Neural crest cell (in vitro differentiated cells): Measurements from ENCODE around the gene DCTN3. TPM values are rescaled to one million over a fixed set of nuclear protein-coding genes. Genes with fewer than 3 reads are reported as not detected.

Source experiments
- DNase-seq: peaks from one replicate; pipeline ENCODE4 v3.0.0; 2021; ENCODE audit warnings: low read depth, mixed read lengths, low spot score
- H3K27ac Mint-ChIP-seq: one replicate; pipeline ENCODE4 v1.8.0; 2021; ENCODE audit warnings: mild to moderate bottlenecking, mixed read lengths; ENCODE audit not compliant: unreplicated experiment
- H3K27me3 Mint-ChIP-seq: 2 replicates; pipeline ENCODE4 v1.8.0; 2021; ENCODE audit warnings: low read depth, mild to moderate bottlenecking, mixed read lengths
- H3K36me3 Mint-ChIP-seq: 2 replicates; pipeline ENCODE4 v1.8.0; 2021; ENCODE audit warnings: low read depth, mild to moderate bottlenecking, mixed read lengths
- H3K4me1 Mint-ChIP-seq: 2 replicates; pipeline ENCODE4 v1.8.0; 2021; ENCODE audit warnings: mixed read lengths
- H3K4me3 Mint-ChIP-seq: one replicate; pipeline ENCODE4 v1.8.0; 2021; ENCODE audit warnings: mild to moderate bottlenecking, mixed read lengths
- H3K9me3 Mint-ChIP-seq: 2 replicates; pipeline ENCODE4 v1.8.0; 2021; ENCODE audit warnings: mixed read lengths
- total RNA-seq: library from RNA; stranded (reverse); gene quantifications from 2 replicates; pipeline ENCODE4 v1.2.1, GENCODE V29; 2021
- TF ChIP-seq, protein P1 (sequence below): fragments of 200-600 bp; sonication (generic); conservative IDR thresholded peaks from 2 replicates; pipeline ENCODE4 v1.5.0; 2021; ENCODE audit warnings: antibody characterized with exemption, mild to moderate bottlenecking

The DCTN3 gene
- total RNA-seq, 1 donor from 2014 or later: 102 TPM

DNA sequence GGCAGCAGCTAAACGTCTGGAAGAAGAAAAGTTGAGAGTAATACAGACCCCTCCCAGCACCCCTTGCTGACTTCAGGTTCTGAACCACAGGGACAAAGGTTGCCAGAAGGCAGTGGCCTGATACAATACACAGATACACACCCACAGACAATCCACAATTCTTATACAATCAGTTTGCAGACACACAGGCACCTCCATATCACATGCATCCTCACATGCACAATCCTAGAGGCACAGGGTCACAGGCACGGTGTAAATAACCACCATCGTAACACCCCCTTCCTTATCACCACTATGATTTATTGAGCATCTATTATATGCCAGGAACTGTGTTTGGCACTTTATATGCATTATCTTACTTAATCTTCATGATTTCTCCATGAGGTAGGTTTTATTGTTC lies 39.0 kb downstream of the DCTN3 start:
- H3K27ac Mint-ChIP-seq: peak overlapping the region; percentile 100
- H3K36me3 Mint-ChIP-seq: no peaks in the 10 kb centered on the region
- DNase-seq: no peak
- no peaks in the 10 kb centered on the region for H3K9me3 Mint-ChIP-seq
- peaks cover 91% of the 10 kb centered on the region for H3K4me1 Mint-ChIP-seq
- no peaks in the 10 kb centered on the region for H3K27me3 Mint-ChIP-seq
- TF ChIP-seq, protein P1, sequence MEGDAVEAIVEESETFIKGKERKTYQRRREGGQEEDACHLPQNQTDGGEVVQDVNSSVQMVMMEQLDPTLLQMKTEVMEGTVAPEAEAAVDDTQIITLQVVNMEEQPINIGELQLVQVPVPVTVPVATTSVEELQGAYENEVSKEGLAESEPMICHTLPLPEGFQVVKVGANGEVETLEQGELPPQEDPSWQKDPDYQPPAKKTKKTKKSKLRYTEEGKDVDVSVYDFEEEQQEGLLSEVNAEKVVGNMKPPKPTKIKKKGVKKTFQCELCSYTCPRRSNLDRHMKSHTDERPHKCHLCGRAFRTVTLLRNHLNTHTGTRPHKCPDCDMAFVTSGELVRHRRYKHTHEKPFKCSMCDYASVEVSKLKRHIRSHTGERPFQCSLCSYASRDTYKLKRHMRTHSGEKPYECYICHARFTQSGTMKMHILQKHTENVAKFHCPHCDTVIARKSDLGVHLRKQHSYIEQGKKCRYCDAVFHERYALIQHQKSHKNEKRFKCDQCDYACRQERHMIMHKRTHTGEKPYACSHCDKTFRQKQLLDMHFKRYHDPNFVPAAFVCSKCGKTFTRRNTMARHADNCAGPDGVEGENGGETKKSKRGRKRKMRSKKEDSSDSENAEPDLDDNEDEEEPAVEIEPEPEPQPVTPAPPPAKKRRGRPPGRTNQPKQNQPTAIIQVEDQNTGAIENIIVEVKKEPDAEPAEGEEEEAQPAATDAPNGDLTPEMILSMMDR: no peak
- peak overlapping the region; percentile 85 for H3K4me3 Mint-ChIP-seq

DNA sequence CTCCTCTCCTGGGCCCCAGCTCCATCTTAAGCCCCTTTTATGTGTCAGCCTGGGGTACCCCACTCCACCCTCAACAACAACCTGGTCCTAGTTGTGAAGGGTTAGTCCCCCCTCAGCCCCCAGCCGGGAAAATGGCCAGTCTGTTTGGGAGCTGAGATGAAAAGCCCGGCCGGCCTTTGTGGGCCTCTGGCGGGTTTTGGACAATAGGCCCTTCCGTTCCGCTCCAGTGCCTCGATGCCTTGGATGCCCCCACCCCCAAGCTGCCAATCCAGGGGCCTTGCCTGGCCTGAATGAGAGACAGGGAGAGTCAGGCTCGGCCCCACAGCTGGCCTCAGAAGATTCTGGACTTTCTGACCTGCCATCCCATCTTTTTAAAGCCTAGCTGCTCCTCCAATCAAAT lies 39.9 kb downstream of the DCTN3 start:
- DNase-seq: peak; percentile 72
- Mint-ChIP-seq H3K4me3 (peak overlapping the region; percentile 85), H3K27ac (peak overlapping the region; percentile 100), H3K36me3 (no peaks in the 10 kb centered on the region), H3K9me3 (no peaks in the 10 kb centered on the region), H3K27me3 (no peaks in the 10 kb centered on the region), H3K4me1 (peaks cover 90% of the 10 kb centered on the region)
- TF ChIP-seq, protein P1: no peak

DNA sequence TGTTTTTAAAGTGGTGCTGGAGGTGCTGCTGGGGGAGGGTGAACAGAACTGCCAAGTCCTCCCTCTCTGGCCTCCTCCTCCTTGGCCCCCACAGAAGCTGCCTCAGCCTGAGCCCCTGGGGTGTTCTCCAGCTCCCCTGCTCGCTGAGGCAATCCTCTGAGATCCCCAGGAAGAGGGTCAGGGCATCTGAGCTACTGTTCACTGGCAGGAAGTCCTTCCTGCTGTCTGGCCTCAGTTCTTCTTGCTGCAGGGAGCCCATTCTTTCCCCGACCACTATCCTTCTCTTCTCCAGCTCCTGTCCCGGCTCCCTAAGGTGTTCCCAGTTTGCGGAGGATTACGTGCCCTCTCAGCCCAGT lies 40.5 kb downstream of the DCTN3 start:
- Mint-ChIP-seq H3K36me3 (no peaks in the 10 kb centered on the region), H3K9me3 (no peaks in the 10 kb centered on the region), H3K27me3 (no peaks in the 10 kb centered on the region), H3K4me3 (peak overlapping the region; percentile 85), H3K4me1 (peaks cover 90% of the 10 kb centered on the region), H3K27ac (peak overlapping the region; percentile 100)
- TF ChIP-seq, protein P1: no peak
- no peak for DNase-seq

DNA sequence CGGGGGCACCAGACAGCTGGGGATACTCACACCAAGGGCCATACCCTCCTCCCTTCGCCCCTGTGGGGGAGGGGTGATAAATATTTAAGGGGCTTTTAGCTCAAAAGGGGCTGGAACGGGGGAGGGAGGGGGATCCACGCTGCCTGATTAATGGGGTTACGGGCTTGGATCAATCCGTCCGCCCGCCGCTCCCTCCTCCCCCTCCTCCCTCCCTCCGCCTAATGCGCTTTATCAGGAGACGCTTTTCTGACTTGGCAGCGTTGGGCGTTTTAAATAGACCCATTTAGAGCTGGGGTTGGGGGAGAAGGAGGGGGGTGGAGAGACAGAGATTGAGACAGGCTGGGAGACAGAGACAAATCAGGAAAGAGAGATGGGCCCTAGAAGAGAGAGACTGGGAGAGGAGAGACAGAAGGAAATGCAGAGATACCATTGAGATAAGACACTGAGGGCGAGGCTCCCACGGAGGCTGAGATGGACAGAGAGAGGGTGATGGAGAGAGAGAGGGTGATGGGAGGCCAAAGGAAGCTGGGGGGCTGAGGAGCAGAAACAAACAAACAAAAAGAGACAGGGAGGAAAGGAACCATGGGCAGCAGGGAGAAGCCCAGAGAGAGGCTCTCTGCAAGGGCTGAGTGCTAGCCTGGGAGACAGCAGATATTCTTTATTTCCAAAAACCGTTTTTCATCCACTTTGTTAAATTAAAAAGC lies 41.0 kb downstream of the DCTN3 start:
- H3K27ac Mint-ChIP-seq: peak overlapping the region; percentile 100

DNA sequence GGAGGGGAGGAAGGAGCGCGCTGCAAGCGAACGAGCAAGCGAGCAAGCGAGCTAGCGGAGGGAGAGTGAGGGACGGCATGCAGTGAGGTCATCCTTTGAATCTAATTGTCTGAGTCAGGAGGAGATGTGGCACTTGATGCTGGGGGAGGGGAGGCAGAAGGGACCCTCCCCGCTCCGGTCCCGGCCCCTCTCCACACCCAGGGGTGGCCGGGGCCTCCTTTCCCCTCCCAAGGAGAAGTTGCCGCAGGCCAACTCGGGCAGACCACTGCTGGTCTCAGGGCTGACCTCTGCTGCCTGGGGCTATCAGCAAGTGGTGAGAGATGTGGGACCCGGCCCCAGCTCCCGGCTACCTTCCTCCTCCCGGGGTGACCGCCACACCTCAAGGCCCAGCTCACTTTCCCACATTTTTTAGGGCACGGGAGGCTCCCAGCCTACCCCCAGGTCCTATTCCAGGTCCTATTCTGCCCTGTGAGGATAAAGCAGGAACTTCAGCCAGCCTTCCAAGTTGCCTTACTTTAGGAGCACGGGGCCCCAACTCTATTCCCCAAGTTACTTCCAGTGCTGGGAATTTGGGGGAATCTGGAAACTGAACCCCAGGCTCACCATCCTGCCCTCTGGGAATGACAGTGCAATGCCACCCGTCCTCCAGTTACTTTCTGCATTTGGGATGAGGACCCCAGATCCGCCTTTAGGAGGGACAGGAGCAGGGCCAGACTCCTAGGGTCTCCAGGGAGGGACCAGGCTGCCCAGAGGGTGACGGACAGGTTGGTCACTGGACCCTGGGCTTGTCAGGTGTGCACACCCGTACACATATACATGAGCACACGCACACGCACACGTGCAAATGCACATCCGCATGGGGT lies 41.8 kb downstream of the DCTN3 start:
- DNase-seq: peak; percentile 63
- H3K27ac Mint-ChIP-seq: peak overlapping the region; percentile 97
- TF ChIP-seq, protein P1: no peak
- no peaks in the 10 kb centered on the region for H3K9me3 Mint-ChIP-seq
- no peaks in the 10 kb centered on the region for H3K36me3 Mint-ChIP-seq
- peak overlapping the region; percentile 83 for H3K4me3 Mint-ChIP-seq
- H3K27me3 Mint-ChIP-seq: no peaks in the 10 kb centered on the region
- H3K4me1 Mint-ChIP-seq: peaks cover 90% of the 10 kb centered on the region

More for the DNA sequence above, 41.0 kb downstream of the DCTN3 start:
- Mint-ChIP-seq H3K4me3 (peak overlapping the region; percentile 85), H3K9me3 (no peaks in the 10 kb centered on the region), H3K36me3 (no peaks in the 10 kb centered on the region), H3K27me3 (no peaks in the 10 kb centered on the region), H3K4me1 (peaks cover 90% of the 10 kb centered on the region)
- DNase-seq: no peak
- TF ChIP-seq, protein P1: no peak
